Tibial nerve (tissue), 4 donors: ENCODE measurements around the gene RNF222. TPM values are rescaled to one million over a fixed set of nuclear protein-coding genes. Genes with fewer than 3 reads are reported as not detected.

Experiments used
- DNase-seq, 2 donors: peaks; one replicate each; pipeline ENCODE4 v3.0.0-alpha.2; 2019; ENCODE audit warnings: low spot score in 2 of 2
- H3K27ac ChIP-seq, 4 donors: fragments of 200-600 bp; sonication (generic) in 3 of 4; one replicate each; pipeline ENCODE4 v1.5.1; 2017 to 2019; ENCODE audit warnings: mild to moderate bottlenecking in 1 of 4
- H3K27me3 ChIP-seq, 2 donors: fragments of 200-600 bp; sonication (generic) in 1 of 2; one replicate each; pipeline versions ENCODE4 v1.5.1 to v1.6.0; 2017 to 2019
- H3K36me3 ChIP-seq, 3 donors: fragments of 200-600 bp; sonication (generic); one replicate each; pipeline ENCODE4 v1.5.1; 2018 to 2019
- H3K4me1 ChIP-seq, 4 donors: fragments of 200-600 bp; sonication (generic) in 3 of 4; one replicate each; pipeline ENCODE4 v1.5.1; 2017 to 2019
- H3K4me3 ChIP-seq, 4 donors: fragments of 200-600 bp; sonication (generic) in 3 of 4; one replicate each; pipeline ENCODE4 v1.5.1; 2017 to 2019; ENCODE audit warnings: mild to moderate bottlenecking in 1 of 4, moderate library complexity in 1 of 4
- H3K9me3 ChIP-seq, 4 donors: fragments of 200-600 bp; sonication (generic) in 3 of 4; one replicate each; pipeline ENCODE4 v1.5.1; 2017 to 2019
- EP300 ChIP-seq, 2 donors: sonication (generic); formaldehyde crosslinking; IDR thresholded peaks; one replicate each; pipeline ENCODE4 v1.6.1; 2017; ENCODE audit warnings: antibody characterized with exemption in 2 of 2, mild to moderate bottlenecking in 1 of 2
- POLR2A ChIP-seq, 2 donors: fragments of 450-650 bp; IDR thresholded peaks; one replicate each; pipeline ENCODE4 v1.6.1; 2017; ENCODE audit warnings: antibody characterized with exemption in 2 of 2, mild to moderate bottlenecking in 2 of 2, moderate library complexity in 2 of 2
- WGBS, 2 donors: methylation state at CpG; one replicate each; pipeline ENCODE4 v1.1.5; 2018; 5-methylcytosine and 5-hydroxymethylcytosine counted together
- total RNA-seq, 4 donors: library from RNA; depleted of rRNA; stranded (reverse); fragments of >200 nt; gene quantifications; one replicate each; pipeline ENCODE4 v1.1.0, GENCODE V29; 2016
- TF ChIP-seq, protein P1 (sequence below), 5 experiments: fragments of 200-600 bp in 3 of 5; fragments of 450-650 bp in 2 of 5; sonication (generic) in 3 of 5; IDR thresholded peaks; one replicate each; pipeline ENCODE4 v1.5.1; 2016 to 2019; ENCODE audit warnings: antibody characterized with exemption in 5 of 5, mild to moderate bottlenecking in 3 of 5, moderate library complexity in 2 of 5

The RNF222 gene
- total RNA-seq, 4 donors from 2014 or later, result 0.59 TPM; not detected in 3

DNA sequence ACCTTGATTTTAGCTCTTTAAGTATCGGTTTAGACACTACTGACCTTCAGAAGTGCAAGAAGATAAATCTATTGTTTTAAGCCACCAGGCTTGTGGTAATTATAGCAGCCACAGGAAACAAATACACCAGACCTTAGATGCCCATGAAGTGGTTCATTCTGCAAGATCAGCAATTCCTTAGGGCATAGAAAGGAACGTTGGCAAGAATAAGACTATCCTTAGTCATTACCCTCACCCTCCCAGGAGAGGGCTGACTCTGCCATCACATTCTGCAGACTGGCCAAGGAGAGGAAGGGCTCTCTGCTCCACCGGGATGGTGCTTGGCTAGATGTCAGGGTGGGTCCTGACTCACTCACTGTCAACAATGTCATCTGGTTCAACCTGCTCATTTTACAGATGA lies 23.9 kb upstream of the RNF222 start:
- no peak for DNase-seq
- H3K36me3 ChIP-seq, result no peaks in the 10 kb centered on the region
- 48 to 67% methylated on average over 3 of the region's 3 CpGs for WGBS, 2 donors
- H3K27ac ChIP-seq, result no peak overlapping the region
- H3K4me1 ChIP-seq, result peaks cover 0 to 12% (median 10%) of the 10 kb centered on the region in 4 donors
- TF ChIP-seq EP300 (IDR thresholded peaks at IDR 0.05), result no peak
- TF ChIP-seq, protein P1, sequence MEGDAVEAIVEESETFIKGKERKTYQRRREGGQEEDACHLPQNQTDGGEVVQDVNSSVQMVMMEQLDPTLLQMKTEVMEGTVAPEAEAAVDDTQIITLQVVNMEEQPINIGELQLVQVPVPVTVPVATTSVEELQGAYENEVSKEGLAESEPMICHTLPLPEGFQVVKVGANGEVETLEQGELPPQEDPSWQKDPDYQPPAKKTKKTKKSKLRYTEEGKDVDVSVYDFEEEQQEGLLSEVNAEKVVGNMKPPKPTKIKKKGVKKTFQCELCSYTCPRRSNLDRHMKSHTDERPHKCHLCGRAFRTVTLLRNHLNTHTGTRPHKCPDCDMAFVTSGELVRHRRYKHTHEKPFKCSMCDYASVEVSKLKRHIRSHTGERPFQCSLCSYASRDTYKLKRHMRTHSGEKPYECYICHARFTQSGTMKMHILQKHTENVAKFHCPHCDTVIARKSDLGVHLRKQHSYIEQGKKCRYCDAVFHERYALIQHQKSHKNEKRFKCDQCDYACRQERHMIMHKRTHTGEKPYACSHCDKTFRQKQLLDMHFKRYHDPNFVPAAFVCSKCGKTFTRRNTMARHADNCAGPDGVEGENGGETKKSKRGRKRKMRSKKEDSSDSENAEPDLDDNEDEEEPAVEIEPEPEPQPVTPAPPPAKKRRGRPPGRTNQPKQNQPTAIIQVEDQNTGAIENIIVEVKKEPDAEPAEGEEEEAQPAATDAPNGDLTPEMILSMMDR (IDR thresholded peaks at IDR 0.05), result no peak
- TF ChIP-seq POLR2A (IDR thresholded peaks at IDR 0.05), result no peak
- no peaks in the 10 kb centered on the region for H3K27me3 ChIP-seq
- H3K9me3 ChIP-seq, result no peaks in the 10 kb centered on the region
- no peak overlapping the region for H3K4me3 ChIP-seq

DNA sequence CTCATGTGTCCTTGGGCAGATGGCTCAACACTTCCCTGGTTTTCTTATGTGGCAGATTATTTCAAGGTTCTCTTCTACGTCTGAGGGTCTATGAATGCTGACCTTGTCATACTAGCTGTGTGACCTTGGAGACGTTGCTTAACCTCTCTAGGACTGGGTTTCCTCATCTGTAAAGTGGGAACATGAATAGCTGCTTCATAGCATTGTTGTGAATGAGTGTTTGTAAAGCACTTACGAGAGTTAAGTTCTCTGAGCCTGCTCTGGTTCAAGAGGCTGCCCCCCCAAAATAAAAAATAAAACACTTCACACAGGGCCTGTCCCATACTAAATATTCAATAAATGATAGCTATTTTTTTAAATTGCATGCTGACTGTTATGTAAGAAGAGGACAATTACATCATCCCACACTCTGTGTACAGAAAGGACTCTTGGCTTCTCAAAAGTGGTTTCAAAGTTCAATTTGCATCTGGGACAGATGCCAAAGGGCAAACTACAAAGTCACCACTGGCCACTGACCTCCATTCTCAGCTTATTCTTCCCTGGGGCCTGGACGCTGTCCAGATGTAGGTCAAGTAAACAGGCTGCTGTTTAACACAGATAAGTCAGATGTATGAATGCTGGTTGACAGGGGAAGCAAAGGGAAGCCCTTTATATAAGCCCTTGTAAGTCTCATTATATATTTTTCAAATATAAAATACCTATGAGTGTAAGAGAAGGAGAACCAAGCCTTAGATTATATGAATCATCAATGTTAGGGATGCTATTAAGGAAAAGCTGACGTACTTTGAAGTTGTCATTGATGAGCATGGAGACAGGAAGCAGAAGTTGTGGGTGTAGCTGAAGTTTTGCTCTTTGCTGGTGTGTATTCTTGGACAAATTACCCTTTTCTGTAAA lies 22.7 kb upstream of the RNF222 start:
- no peaks in the 10 kb centered on the region for H3K27me3 ChIP-seq
- H3K4me1 ChIP-seq, result peaks cover 0 to 12% (median 10%) of the 10 kb centered on the region in 4 donors
- peak in 1 of 2 donors; percentile 50 for DNase-seq
- H3K9me3 ChIP-seq, result no peaks in the 10 kb centered on the region
- peak in 1 of 2 donors; percentile 67 for TF ChIP-seq EP300 (IDR thresholded peaks at IDR 0.05)
- TF ChIP-seq, protein P1 (IDR thresholded peaks at IDR 0.05), result no peak
- no peak overlapping the region for H3K4me3 ChIP-seq
- WGBS, 2 donors, result 10 to 15% methylated on average over 5 of the region's 5 CpGs
- H3K27ac ChIP-seq, result peak overlapping the region in 1 of 4 donors; percentile 64
- no peaks in the 10 kb centered on the region for H3K36me3 ChIP-seq

DNA sequence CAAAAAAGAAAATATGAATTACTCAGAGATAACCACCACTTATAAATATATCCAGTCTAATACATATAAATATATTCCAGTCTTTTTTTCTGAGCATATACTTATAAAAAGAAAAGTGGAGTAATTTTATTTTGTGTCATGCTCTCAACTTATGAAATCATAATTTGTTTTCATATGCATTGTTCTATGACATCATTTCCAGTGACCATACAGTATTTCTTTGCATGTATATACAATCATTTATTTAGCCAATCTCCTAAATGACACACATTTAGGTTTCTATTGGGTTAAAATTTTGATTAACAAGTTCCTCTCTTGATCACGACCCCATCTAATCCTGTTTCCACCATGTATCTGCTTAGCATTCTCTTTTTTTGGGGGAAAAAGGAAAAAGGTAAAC lies 21.7 kb upstream of the RNF222 start:
- H3K27me3 ChIP-seq, result no peaks in the 10 kb centered on the region
- H3K4me1 ChIP-seq, result peaks cover 0 to 12% (median 10%) of the 10 kb centered on the region in 4 donors
- TF ChIP-seq POLR2A (IDR thresholded peaks at IDR 0.05), result no peak
- TF ChIP-seq, protein P1 (IDR thresholded peaks at IDR 0.05), result no peak
- no peak for TF ChIP-seq EP300 (IDR thresholded peaks at IDR 0.05)
- H3K9me3 ChIP-seq, result no peaks in the 10 kb centered on the region
- no peak overlapping the region for H3K4me3 ChIP-seq
- DNase-seq, result no peak
- no peaks in the 10 kb centered on the region for H3K36me3 ChIP-seq
- H3K27ac ChIP-seq, result no peak overlapping the region
- WGBS, 2 donors, result 40 to 44% methylated on average over 1 of the region's 1 CpG

DNA sequence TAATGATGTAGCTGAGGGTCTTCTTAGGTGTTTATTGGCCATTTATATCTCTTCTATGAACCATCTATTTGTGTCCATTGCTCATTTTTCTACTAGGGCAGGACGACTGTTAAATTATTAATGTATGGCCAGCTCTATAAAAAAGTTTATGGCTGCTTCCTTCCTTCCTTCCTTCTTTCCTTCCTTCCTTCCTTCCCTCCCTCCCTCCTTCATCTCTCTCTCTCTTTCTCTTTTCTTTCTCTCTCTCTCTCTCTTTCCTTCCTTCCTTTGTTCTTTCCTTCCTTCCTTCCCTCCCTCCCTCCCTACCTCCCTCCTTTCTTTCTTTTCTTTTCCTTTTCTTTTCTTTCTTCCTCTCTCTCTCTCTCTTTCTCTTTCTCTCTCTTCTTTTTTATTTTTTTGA lies 20.8 kb upstream of the RNF222 start:
- TF ChIP-seq, protein P1 (IDR thresholded peaks at IDR 0.05), result no peak
- TF ChIP-seq EP300 (IDR thresholded peaks at IDR 0.05), result no peak
- no peak for TF ChIP-seq POLR2A (IDR thresholded peaks at IDR 0.05)
- no peaks in the 10 kb centered on the region for H3K36me3 ChIP-seq
- no peak for DNase-seq
- no peaks in the 10 kb centered on the region for H3K9me3 ChIP-seq
- no peaks in the 10 kb centered on the region for H3K27me3 ChIP-seq
- 55 to 56% methylated on average over 1 of the region's 1 CpG for WGBS, 2 donors
- H3K27ac ChIP-seq, result no peak overlapping the region
- peaks cover 0 to 12% (median 10%) of the 10 kb centered on the region in 4 donors for H3K4me1 ChIP-seq
- H3K4me3 ChIP-seq, result no peak overlapping the region

DNA sequence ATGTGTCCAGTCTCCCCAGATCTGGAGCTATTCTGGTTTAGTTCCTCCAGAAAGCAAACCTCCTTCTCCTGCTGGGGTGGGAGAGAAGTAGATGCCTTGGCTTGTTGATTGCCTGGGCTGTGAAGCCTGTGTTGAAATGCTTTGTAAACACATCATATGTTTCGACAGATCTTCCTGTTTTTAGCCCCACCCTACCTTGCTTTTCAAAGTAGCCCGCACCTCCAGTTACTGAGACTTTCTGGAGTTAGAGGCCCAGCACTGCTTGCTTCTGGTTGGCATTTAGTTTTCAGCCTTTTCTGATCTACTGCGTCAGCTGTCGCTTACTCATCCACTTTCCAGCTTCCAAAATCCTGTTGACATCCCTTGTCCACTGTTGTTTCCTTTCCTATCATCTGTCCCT lies 20.2 kb upstream of the RNF222 start:
- no peak overlapping the region for H3K4me3 ChIP-seq
- 91 to 92% methylated on average over 4 of the region's 4 CpGs for WGBS, 2 donors

More for the DNA sequence above, 20.2 kb upstream of the RNF222 start:
- H3K36me3 ChIP-seq, result no peaks in the 10 kb centered on the region
- no peak overlapping the region for H3K27ac ChIP-seq
- DNase-seq, result no peak
- no peaks in the 10 kb centered on the region for H3K27me3 ChIP-seq
- no peaks in the 10 kb centered on the region for H3K9me3 ChIP-seq
- TF ChIP-seq EP300 (IDR thresholded peaks at IDR 0.05) (no peak), POLR2A (IDR thresholded peaks at IDR 0.05) (no peak)
- TF ChIP-seq, protein P1 (IDR thresholded peaks at IDR 0.05), result no peak
- peaks cover 0 to 12% (median 10%) of the 10 kb centered on the region in 4 donors for H3K4me1 ChIP-seq
